Measurements from ENCODE around the gene MACO1. TPM values are rescaled to one million over a fixed set of nuclear protein-coding genes. Genes with fewer than 3 reads are reported as not detected.
A peak's percentile ranks its signal among the peaks of the same experiment; 100 is the strongest.
"Not testable (repeated sequence)": the region's sequence is repeated elsewhere in the genome, so short reads cannot be mapped to it uniquely, and the experiment has no call there.

The MACO1 gene
- total RNA-seq (10 to 100 TPM; 14.3 to 21.0 (median 19.2) TPM), polyA plus RNA-seq (1 to 10 TPM; 6.9 to 9.7 (median 7.4) TPM)
- long read RNA-seq, donor 1, partial matches to known transcripts: 14 of 16 reads
- long read RNA-seq, donor 1, other reads (novel, unspliced or antisense): 0 of 16 reads
- long read RNA-seq, donor 2, partial matches to known transcripts: 0 of 2 reads
- long read RNA-seq, donor 2, other reads (novel, unspliced or antisense): 0 of 2 reads

DNA sequence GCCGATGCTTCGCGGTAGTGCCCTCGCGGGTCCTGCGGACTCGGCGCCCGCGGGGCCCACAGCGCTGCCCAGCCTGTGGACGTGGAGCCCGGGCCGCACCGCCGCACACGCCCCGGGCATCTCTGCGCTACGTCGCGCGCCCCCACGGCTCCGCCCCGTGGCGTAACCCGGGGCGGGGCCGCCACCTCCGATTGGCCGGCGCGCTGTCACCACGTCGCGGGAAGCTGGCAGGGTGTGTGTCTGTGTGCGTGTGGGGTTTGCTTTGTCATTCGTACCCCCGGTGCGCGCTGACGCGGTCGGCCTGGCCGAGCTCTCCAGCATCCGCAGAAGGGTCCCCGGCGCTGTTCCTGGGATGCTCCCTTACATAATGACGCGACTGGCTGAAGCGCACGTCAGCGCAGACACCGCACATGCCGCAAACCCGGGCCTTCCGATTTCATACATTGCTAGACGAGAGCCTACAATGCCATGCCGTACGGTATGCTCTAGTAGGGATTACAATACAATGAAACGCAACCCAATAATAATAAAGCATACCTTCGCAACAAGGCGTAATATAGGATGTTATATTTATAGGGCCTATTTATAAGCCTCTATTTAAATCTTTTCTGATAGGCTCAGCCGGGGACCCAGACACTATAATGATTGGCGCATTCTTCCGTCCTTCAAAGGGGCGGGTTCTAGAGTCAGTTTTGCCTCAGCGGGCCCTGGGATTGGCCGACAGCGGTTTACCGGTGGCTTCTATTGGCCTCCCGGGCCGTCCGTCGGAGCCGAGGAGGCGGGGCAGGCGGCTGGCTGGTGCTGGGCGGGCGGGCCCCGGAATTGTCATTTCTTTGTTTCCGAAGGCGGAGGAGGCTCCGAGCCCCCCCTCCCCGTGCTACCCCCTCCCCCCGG is at the start of gene MACO1:
TSS of gene MACO1 (plus strand) at position 825 of the 894 bp plus-strand sequence. CDS start 202 bp downstream, outside the sequence.
- WGBS, 5 donors: 0 to 1% (median 0%) methylated on average over 63 to 87 of the region's 87 CpGs

GRCh38 chr1:25382543-25382942 is 48.2 kb upstream of the MACO1 start:
- H3K36me3 ChIP-seq; DNase-seq; intact Hi-C loops (cut with DNase I; ENCODE audit: low total_unique reads); H3K4me3 ChIP-seq; H3K27ac ChIP-seq; H3K27me3 ChIP-seq (replicated peaks in 1 of 7); H3K4me1 ChIP-seq; H3K9me3 ChIP-seq: not testable (repeated sequence)
- 74 to 95% (median 84%) methylated on average over 1 of the region's 1 CpG for WGBS, 5 donors

More for the DNA sequence above, at the start of gene MACO1:
- H3K4me3 ChIP-seq: peak within 1 kb of the TSS; percentile 71 to 100 (median 94)
- H3K36me3 ChIP-seq: no peaks in the 10 kb centered on the region
- TF ChIP-seq POLR2AphosphoS5 (IDR thresholded peaks at IDR 0.05): peak; percentile 93 to 96 (median 96)
- peak; percentile 21 to 89 (median 56) for TF ChIP-seq POLR2A (IDR thresholded peaks at IDR 0.05)
- TF ChIP-seq, protein P1, sequence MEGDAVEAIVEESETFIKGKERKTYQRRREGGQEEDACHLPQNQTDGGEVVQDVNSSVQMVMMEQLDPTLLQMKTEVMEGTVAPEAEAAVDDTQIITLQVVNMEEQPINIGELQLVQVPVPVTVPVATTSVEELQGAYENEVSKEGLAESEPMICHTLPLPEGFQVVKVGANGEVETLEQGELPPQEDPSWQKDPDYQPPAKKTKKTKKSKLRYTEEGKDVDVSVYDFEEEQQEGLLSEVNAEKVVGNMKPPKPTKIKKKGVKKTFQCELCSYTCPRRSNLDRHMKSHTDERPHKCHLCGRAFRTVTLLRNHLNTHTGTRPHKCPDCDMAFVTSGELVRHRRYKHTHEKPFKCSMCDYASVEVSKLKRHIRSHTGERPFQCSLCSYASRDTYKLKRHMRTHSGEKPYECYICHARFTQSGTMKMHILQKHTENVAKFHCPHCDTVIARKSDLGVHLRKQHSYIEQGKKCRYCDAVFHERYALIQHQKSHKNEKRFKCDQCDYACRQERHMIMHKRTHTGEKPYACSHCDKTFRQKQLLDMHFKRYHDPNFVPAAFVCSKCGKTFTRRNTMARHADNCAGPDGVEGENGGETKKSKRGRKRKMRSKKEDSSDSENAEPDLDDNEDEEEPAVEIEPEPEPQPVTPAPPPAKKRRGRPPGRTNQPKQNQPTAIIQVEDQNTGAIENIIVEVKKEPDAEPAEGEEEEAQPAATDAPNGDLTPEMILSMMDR (IDR thresholded peaks at IDR 0.05 in 8 of 11, conservative IDR thresholded peaks at IDR 0.05 in 3 of 11): peak in 2 of 11 experiments; percentile 3 to 15
- H3K4me1 ChIP-seq: peaks cover 18 to 48% (median 45%) of the 10 kb centered on the region in 6 donors
- H3K27me3 ChIP-seq (replicated peaks in 1 of 7): no peaks in the 10 kb centered on the region
- H3K9me3 ChIP-seq: no peaks in the 10 kb centered on the region
- peak; percentile 97 for DNase-seq
- intact Hi-C loops (cut with DNase I; ENCODE audit: low total_unique reads): no loop called here
- peak within 1 kb of the TSS; percentile 85 to 96 (median 92) for H3K27ac ChIP-seq

GRCh38 chr1:25383090-25383489 is 47.6 kb upstream of the MACO1 start:
- DNase-seq; H3K4me3 ChIP-seq; H3K4me1 ChIP-seq; H3K27ac ChIP-seq; H3K9me3 ChIP-seq; H3K27me3 ChIP-seq (replicated peaks in 1 of 7); H3K36me3 ChIP-seq; intact Hi-C loops (cut with DNase I; ENCODE audit: low total_unique reads): not testable (repeated sequence)
- WGBS, 5 donors: 80 to 94% (median 90%) methylated on average over 1 of the region's 1 CpG

DNA sequence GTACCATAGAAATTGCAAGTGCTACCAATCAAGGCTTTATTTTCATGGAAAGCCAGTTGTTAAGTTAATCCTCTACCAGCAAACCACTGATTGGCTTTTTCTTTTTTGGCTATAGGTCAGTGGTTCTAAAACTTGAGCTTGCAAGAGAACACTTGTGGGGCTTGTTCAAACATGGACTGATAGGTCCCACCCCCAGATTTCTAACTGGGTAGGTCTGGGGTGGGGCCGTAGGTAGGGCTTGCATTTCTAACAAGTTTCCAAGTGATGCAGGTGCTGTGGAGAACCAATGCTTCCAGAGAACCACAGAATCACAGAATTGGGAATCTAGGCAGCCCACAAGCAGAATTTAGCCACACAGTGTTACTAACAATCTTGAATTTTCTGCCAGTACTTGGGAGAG is 46.8 kb upstream of the MACO1 start:
- H3K36me3 ChIP-seq; DNase-seq; H3K27ac ChIP-seq; H3K9me3 ChIP-seq; H3K4me1 ChIP-seq; intact Hi-C loops (cut with DNase I; ENCODE audit: low total_unique reads); H3K4me3 ChIP-seq; H3K27me3 ChIP-seq (replicated peaks in 1 of 7): not testable (repeated sequence)
- no CpG with 5 or more reads among the region's 1 CpG for WGBS, 5 donors

DNA sequence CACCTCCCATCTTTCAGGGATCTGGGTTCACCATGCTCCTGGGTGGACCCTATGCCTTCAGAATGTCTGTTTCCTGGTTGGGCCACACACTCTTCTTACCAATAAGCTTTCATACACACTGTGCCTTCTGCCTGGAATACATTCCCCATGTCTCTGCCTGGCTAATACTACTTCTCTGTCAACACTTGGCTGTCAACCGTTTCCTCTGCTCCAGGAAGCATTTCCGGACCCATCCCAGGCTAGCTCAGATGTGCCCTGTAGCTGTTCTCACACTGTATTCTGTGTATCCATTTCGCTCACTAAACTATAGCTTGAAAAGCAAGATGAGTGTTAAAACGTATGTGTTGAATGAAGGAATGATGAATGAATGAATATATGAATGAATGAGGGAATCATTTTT is 43.6 kb upstream of the MACO1 start:
- 69 to 80% (median 73%) methylated on average over 4 of the region's 4 CpGs for WGBS, 5 donors
- H3K9me3 ChIP-seq; H3K4me1 ChIP-seq; DNase-seq; H3K27me3 ChIP-seq (replicated peaks in 1 of 7); H3K27ac ChIP-seq; H3K4me3 ChIP-seq; H3K36me3 ChIP-seq; intact Hi-C loops (cut with DNase I; ENCODE audit: low total_unique reads): not testable (repeated sequence)

GRCh38 chr1:25388691-25389090 is 42.0 kb upstream of the MACO1 start:
- H3K4me1 ChIP-seq; DNase-seq; H3K9me3 ChIP-seq; H3K4me3 ChIP-seq; intact Hi-C loops (cut with DNase I; ENCODE audit: low total_unique reads); H3K36me3 ChIP-seq; H3K27me3 ChIP-seq (replicated peaks in 1 of 7); H3K27ac ChIP-seq: not testable (repeated sequence)
- WGBS, 5 donors: 64 to 80% (median 79%) methylated on average over 4 to 9 of the region's 9 CpGs

- intact Hi-C loops (cut with DNase I; ENCODE audit: low total_unique reads); DNase-seq; H3K27ac ChIP-seq; H3K27me3 ChIP-seq (replicated peaks in 1 of 7); H3K4me3 ChIP-seq; H3K4me1 ChIP-seq; H3K9me3 ChIP-seq; H3K36me3 ChIP-seq: not testable (repeated sequence)
- 57 to 65% (median 59%) methylated on average over 3 of the region's 3 CpGs for WGBS, 5 donors
These were observed 41.0 kb upstream of the MACO1 start for GRCh38 chr1:25389721-25390120.
